Measurements from ENCODE around the gene LDLRAD4. TPM values are rescaled to one million over a fixed set of nuclear protein-coding genes. Genes with fewer than 3 reads are reported as not detected.

Gene LDLRAD4
- total and polyA plus RNA-seq, 9 of the 15 experiments (the other 6 are each of a cell fraction or from before 2014, with no cell fraction given), result 0.01 TPM; not detected in 8

DNA sequence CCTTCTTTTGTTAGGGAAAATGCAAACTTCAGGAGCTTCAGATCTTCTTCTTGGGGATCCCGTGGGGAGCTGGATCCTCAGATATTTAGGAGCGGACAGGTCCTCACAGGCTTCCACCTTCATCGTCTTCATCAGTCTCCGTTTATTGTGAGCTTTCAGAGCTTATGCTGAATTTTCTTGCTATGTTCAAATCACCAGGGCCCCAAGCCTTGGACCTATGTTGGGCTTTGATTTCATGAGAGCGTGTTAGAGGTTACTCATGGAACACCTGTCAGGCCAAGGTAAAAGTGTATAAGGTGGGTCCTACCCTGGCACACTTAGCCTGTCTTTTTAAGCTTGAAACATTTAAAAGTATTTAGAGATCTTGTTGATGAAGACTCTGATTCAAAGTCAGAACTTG is 294.9 kb downstream of the LDLRAD4 start (continued):
- TF ChIP-seq, protein P1, sequence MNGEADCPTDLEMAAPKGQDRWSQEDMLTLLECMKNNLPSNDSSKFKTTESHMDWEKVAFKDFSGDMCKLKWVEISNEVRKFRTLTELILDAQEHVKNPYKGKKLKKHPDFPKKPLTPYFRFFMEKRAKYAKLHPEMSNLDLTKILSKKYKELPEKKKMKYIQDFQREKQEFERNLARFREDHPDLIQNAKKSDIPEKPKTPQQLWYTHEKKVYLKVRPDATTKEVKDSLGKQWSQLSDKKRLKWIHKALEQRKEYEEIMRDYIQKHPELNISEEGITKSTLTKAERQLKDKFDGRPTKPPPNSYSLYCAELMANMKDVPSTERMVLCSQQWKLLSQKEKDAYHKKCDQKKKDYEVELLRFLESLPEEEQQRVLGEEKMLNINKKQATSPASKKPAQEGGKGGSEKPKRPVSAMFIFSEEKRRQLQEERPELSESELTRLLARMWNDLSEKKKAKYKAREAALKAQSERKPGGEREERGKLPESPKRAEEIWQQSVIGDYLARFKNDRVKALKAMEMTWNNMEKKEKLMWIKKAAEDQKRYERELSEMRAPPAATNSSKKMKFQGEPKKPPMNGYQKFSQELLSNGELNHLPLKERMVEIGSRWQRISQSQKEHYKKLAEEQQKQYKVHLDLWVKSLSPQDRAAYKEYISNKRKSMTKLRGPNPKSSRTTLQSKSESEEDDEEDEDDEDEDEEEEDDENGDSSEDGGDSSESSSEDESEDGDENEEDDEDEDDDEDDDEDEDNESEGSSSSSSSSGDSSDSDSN (IDR thresholded peaks at IDR 0.05; ENCODE audit: borderline replicate concordance in 1 of 2, low read depth in 2 of 2, low read length in 2 of 2), result no peak

DNA sequence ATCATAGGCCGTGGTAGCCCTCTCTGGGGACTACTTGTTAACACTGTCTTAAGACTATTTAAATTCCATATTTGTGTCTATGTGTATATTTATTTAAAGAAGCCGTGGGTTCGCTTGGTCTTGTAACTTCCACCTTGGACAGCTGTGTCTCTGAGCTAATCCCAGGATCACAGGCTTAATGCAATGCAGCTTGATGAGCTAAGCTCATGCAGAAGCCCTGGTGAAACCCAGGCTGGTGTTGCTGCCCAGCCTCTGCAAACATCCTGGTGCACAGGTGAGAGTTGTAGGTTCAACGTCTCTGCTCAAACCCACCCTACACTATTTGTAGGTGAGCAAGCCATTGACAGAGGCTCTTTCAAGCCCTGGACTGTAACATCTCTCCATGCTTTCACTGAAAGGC is 296.0 kb downstream of the LDLRAD4 start:
- no peak for FAIRE-seq
- H3K9ac ChIP-seq (ENCODE audit: insufficient read depth in 1 of 2, low read depth in 2 of 2, low read length in 2 of 2), result no peak overlapping the region
- in situ Hi-C loops (cut with MboI), result no loop called here
- H3K9me3 ChIP-seq (replicated peaks; ENCODE audit: control insufficient read depth, insufficient read depth, low read depth, low read length), result no peaks in the 10 kb centered on the region
- no peak overlapping the region for H2AFZ ChIP-seq (ENCODE audit: low read depth, low read length)
- no peaks in the 10 kb centered on the region for H3K79me2 ChIP-seq (ENCODE audit: control insufficient read depth, insufficient read depth, low read length)
- no peak overlapping the region for H3K27ac ChIP-seq (ENCODE audit: extremely low read depth, low read depth, low read length)
- peaks cover 0 to 14% of the 10 kb centered on the region in 2 experiments; a peak in 3 of 5 replicates for H3K27me3 ChIP-seq (ENCODE audit: control insufficient read depth in 2 of 2, insufficient read depth in 2 of 2, low read length in 2 of 2)
- no TSS peak for BruUV-seq (replicated peaks)
- 0% methylated on average over 4 of the region's 4 CpGs for WGBS (ENCODE audit: insufficient coverage, low coverage, missing lambda C conversion rate)
- no peak overlapping the region for H3K4me3 ChIP-seq
- intact Hi-C loops (cut with micrococcal nuclease), result no loop called here
- no peak for DNase-seq (ENCODE audit: extremely low read depth in 1 of 4, low spot score in 3 of 4)
- no peaks in the 10 kb centered on the region for H3K9me1 ChIP-seq (ENCODE audit: control insufficient read depth, insufficient read depth, low read length)
- H3K4me2 ChIP-seq (ENCODE audit: insufficient read depth, low read length), result no peak overlapping the region
- TF ChIP-seq MCM3 (IDR thresholded peaks at IDR 0.05) (no peak), ZNF175 (CRISPR knock-in tag; IDR thresholded peaks at IDR 0.05; ENCODE audit: low read depth) (no peak), ZNF766 (CRISPR knock-in tag; conservative IDR thresholded peaks at IDR 0.05) (no peak), KDM2B (CRISPR knock-in tag; IDR thresholded peaks at IDR 0.05) (no peak), STAT5B (CRISPR knock-in tag; IDR thresholded peaks at IDR 0.05) (no peak), ZNF282 (CRISPR knock-in tag; IDR thresholded peaks at IDR 0.05) (no peak)
- TF ChIP-seq, protein P2, sequence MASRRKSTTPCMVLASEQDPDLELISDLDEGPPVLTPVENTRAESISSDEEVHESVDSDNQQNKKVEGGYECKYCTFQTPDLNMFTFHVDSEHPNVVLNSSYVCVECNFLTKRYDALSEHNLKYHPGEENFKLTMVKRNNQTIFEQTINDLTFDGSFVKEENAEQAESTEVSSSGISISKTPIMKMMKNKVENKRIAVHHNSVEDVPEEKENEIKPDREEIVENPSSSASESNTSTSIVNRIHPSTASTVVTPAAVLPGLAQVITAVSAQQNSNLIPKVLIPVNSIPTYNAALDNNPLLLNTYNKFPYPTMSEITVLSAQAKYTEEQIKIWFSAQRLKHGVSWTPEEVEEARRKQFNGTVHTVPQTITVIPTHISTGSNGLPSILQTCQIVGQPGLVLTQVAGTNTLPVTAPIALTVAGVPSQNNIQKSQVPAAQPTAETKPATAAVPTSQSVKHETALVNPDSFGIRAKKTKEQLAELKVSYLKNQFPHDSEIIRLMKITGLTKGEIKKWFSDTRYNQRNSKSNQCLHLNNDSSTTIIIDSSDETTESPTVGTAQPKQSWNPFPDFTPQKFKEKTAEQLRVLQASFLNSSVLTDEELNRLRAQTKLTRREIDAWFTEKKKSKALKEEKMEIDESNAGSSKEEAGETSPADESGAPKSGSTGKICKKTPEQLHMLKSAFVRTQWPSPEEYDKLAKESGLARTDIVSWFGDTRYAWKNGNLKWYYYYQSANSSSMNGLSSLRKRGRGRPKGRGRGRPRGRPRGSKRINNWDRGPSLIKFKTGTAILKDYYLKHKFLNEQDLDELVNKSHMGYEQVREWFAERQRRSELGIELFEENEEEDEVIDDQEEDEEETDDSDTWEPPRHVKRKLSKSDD (conservative IDR thresholded peaks at IDR 0.05; ENCODE audit: low read length), result no peak
- TF ChIP-seq, protein P3, sequence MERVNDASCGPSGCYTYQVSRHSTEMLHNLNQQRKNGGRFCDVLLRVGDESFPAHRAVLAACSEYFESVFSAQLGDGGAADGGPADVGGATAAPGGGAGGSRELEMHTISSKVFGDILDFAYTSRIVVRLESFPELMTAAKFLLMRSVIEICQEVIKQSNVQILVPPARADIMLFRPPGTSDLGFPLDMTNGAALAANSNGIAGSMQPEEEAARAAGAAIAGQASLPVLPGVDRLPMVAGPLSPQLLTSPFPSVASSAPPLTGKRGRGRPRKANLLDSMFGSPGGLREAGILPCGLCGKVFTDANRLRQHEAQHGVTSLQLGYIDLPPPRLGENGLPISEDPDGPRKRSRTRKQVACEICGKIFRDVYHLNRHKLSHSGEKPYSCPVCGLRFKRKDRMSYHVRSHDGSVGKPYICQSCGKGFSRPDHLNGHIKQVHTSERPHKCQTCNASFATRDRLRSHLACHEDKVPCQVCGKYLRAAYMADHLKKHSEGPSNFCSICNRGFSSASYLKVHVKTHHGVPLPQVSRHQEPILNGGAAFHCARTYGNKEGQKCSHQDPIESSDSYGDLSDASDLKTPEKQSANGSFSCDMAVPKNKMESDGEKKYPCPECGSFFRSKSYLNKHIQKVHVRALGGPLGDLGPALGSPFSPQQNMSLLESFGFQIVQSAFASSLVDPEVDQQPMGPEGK (CRISPR knock-in tag; IDR thresholded peaks at IDR 0.05; ENCODE audit: borderline replicate concordance), result no peak
- no peaks in the 10 kb centered on the region for H3K4me1 ChIP-seq (replicated peaks in 1 of 2; ENCODE audit: control insufficient read depth in 2 of 2, insufficient read depth in 2 of 2, low read length in 2 of 2)
- H3K36me3 ChIP-seq (ENCODE audit: control insufficient read depth, insufficient read depth, low read length), result no peaks in the 10 kb centered on the region
- CTCF ChIA-PET (ENCODE audit: low intra/inter-chr PET ratio), result no interaction called here
- no peak for ATAC-seq
- POLR2A ChIA-PET, result no interaction called here
- H4K20me1 ChIP-seq (replicated peaks; ENCODE audit: control insufficient read depth, insufficient read depth, low read length), result no peaks in the 10 kb centered on the region

All from K562 (cell line).